Lower lobe of right lung (tissue), 2 donors: ENCODE results near the gene PCED1B. TPM values are rescaled to one million over a fixed set of nuclear protein-coding genes. Genes with fewer than 3 reads are reported as not detected.

Experiments used
- ATAC-seq, 2 donors: fragments of 200-7000 bp; cut with Tn5 transposase; one replicate each; pipeline ENCODE4 v1.9.1; 2020 to 2022; ENCODE audit warnings: mild to moderate bottlenecking in 2 of 2, moderate library complexity in 2 of 2
- DNase-seq: peaks from one replicate; pipeline ENCODE4 v3.0.0-alpha.2; 2020
- H3K27ac ChIP-seq: fragments of 200-600 bp; one replicate; pipeline ENCODE4 v1.8.0; 2022
- H3K27me3 ChIP-seq: fragments of 200-600 bp; one replicate; pipeline ENCODE4 v1.8.0; 2022; ENCODE audit warnings: low read depth
- H3K36me3 ChIP-seq: fragments of 200-600 bp; one replicate; pipeline ENCODE4 v1.8.0; 2022; ENCODE audit warnings: mild to moderate bottlenecking
- H3K4me1 ChIP-seq: fragments of 200-600 bp; one replicate; pipeline ENCODE4 v1.8.0; 2022
- H3K4me3 ChIP-seq: fragments of 200-600 bp; one replicate; pipeline ENCODE4 v1.8.0; 2022; ENCODE audit warnings: mild to moderate bottlenecking
- H3K9me3 ChIP-seq: fragments of 200-600 bp; one replicate; pipeline ENCODE4 v1.8.0; 2022
- CTCF ChIP-seq: fragments of 200-600 bp; IDR thresholded peaks from one replicate; pipeline ENCODE4 v1.8.0; 2022; ENCODE audit warnings: antibody characterized with exemption, mild to moderate bottlenecking
- intact Hi-C: fragments of 100-400 bp; cut with DNase I; formaldehyde crosslinking; loops from one replicate; pipeline ENCODE4 v1.11.0; 2022
- total RNA-seq: library from RNA; stranded (reverse); fragmentation: NEBNext Ultra II Directional; extraction: Animal tissue kit (Norgen Biotek cat#: 25700); gene quantifications from one replicate; pipeline ENCODE4 v1.2.1, GENCODE V29; 2021
- donor health status: DM: no; HTN: yes; CAD: no; lungs with severe emphysema.

PCED1B gene
- total RNA-seq, 1 donor from 2014 or later = 13.4 TPM

DNA sequence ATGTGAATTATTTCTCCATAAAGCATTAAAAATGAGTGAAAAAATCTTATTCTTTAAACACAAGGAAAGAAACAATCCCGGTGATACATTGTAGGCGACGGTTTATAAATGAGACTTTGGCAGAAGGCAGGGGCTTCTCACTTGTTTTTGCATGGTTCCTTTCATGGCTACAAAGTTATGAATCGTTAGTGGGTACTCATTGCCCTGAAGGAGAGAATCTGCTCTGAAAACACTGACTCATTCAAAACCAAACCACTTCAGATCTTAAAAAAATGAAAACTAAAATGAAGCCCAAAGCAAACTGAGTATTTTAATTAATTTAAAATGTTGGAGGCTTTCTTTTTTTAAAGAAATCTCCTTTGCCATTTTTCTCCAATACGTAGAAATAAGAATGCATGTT is 41.7 kb downstream of the PCED1B start:
- no peak overlapping the region for H3K27ac ChIP-seq
- H3K27me3 ChIP-seq = no peaks in the 10 kb centered on the region
- no peaks in the 10 kb centered on the region for H3K9me3 ChIP-seq
- DNase-seq (no peak), ATAC-seq (no peak)
- H3K4me1 ChIP-seq = no peaks in the 10 kb centered on the region
- H3K36me3 ChIP-seq = no peaks in the 10 kb centered on the region
- intact Hi-C loops = no loop called here
- no peak overlapping the region for H3K4me3 ChIP-seq
- no peak for TF ChIP-seq CTCF

DNA sequence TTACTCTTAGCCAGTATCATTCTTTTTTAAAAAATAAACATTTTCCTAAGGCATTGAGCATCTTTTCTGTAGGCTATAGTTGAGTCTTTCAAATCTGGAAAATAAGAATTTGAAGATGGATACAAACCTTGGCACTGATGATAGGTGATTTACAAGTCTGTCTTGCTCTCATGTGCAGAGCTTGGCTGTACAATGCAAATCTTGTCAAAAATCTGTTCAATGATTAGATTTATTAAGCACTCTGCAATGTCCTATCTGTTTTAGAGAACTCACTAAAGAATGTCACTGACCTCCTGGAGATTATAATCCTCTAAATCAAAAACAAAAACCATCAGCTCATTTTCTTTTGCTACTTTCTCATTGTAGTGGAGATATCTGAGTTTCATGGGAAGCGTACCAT is 43.2 kb downstream of the PCED1B start:
- ATAC-seq = no peak
- Histone ChIP-seq H3K27me3 (no peaks in the 10 kb centered on the region), H3K36me3 (no peaks in the 10 kb centered on the region), H3K9me3 (no peaks in the 10 kb centered on the region), H3K4me3 (no peak overlapping the region), H3K27ac (no peak overlapping the region), H3K4me1 (no peaks in the 10 kb centered on the region)
- no peak for TF ChIP-seq CTCF
- intact Hi-C loops = no loop called here
- no peak for DNase-seq

GRCh38 chr12:47123730-47124129 is 44.3 kb downstream of the PCED1B start:
- Histone ChIP-seq H3K9me3 (no peaks in the 10 kb centered on the region), H3K4me3 (no peak overlapping the region), H3K27ac (no peak overlapping the region), H3K27me3 (no peaks in the 10 kb centered on the region), H3K36me3 (no peaks in the 10 kb centered on the region), H3K4me1 (no peaks in the 10 kb centered on the region)
- intact Hi-C loops = no loop called here
- DNase-seq (no peak), ATAC-seq (no peak)
- no peak for TF ChIP-seq CTCF

GRCh38 chr12:47124451-47124850 is 45.0 kb downstream of the PCED1B start:
- intact Hi-C loops = no loop called here
- H3K36me3 ChIP-seq = no peaks in the 10 kb centered on the region
- no peak for ATAC-seq
- H3K4me3 ChIP-seq = no peak overlapping the region
- no peaks in the 10 kb centered on the region for H3K27me3 ChIP-seq
- no peak overlapping the region for H3K27ac ChIP-seq
- no peaks in the 10 kb centered on the region for H3K4me1 ChIP-seq
- TF ChIP-seq CTCF = no peak
- DNase-seq = no peak
- no peaks in the 10 kb centered on the region for H3K9me3 ChIP-seq

GRCh38 chr12:47126246-47126645 is 46.8 kb downstream of the PCED1B start:
- ATAC-seq = no peak
- no peak for TF ChIP-seq CTCF
- intact Hi-C loops = no loop called here

GRCh38 chr12:47131011-47131410 is 51.6 kb downstream of the PCED1B start:
- no peak for TF ChIP-seq CTCF
- no peak overlapping the region for H3K4me3 ChIP-seq
- no peak for ATAC-seq
- H3K4me1 ChIP-seq = no peaks in the 10 kb centered on the region
- H3K9me3 ChIP-seq = no peaks in the 10 kb centered on the region
- H3K27me3 ChIP-seq = no peaks in the 10 kb centered on the region
- DNase-seq = no peak
- intact Hi-C loops = no loop called here
- no peak overlapping the region for H3K27ac ChIP-seq
- no peaks in the 10 kb centered on the region for H3K36me3 ChIP-seq

More at GRCh38 chr12:47126246-47126645, 46.8 kb downstream of the PCED1B start:
- Histone ChIP-seq H3K4me3 (no peak overlapping the region), H3K4me1 (no peaks in the 10 kb centered on the region), H3K36me3 (no peaks in the 10 kb centered on the region), H3K9me3 (no peaks in the 10 kb centered on the region), H3K27me3 (no peaks in the 10 kb centered on the region), H3K27ac (no peak overlapping the region)
- DNase-seq = no peak
